ENCODE measurements around the gene MTHFD1.

DNA sequence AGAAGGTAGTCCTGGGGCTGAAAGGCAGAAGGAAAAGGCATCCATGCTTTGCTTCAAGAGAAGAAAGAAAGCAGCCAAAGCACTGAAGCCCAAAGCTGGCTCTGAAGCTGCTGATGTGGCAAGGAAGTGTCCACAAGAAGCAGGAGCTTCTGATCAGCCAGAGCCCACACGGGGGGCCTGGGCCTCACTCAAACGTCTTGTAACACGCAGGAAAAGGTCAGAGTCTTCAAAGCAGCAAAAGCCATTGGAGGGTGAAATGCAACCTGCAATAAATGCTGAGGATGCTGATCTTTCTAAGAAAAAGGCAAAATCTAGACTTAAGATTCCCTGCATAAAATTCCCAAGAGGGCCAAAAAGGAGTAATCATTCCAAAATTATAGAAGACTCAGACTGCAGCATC is 80.3 kb downstream of the MTHFD1 start:
- TF ChIP-seq, protein P1, sequence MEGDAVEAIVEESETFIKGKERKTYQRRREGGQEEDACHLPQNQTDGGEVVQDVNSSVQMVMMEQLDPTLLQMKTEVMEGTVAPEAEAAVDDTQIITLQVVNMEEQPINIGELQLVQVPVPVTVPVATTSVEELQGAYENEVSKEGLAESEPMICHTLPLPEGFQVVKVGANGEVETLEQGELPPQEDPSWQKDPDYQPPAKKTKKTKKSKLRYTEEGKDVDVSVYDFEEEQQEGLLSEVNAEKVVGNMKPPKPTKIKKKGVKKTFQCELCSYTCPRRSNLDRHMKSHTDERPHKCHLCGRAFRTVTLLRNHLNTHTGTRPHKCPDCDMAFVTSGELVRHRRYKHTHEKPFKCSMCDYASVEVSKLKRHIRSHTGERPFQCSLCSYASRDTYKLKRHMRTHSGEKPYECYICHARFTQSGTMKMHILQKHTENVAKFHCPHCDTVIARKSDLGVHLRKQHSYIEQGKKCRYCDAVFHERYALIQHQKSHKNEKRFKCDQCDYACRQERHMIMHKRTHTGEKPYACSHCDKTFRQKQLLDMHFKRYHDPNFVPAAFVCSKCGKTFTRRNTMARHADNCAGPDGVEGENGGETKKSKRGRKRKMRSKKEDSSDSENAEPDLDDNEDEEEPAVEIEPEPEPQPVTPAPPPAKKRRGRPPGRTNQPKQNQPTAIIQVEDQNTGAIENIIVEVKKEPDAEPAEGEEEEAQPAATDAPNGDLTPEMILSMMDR (IDR thresholded peaks at IDR 0.05) = no peak
- no peak for TF ChIP-seq EZH2 (IDR thresholded peaks at IDR 0.05)

Measured in neural progenitor cell (in vitro differentiated cells).